ENCODE data around the gene POU2F1. TPM values are rescaled to one million over a fixed set of nuclear protein-coding genes. Genes with fewer than 3 reads are reported as not detected.

Gene POU2F1
- total and polyA plus RNA-seq, 9 donors = 3.9 to 24.6 (median 17.0) TPM

DNA sequence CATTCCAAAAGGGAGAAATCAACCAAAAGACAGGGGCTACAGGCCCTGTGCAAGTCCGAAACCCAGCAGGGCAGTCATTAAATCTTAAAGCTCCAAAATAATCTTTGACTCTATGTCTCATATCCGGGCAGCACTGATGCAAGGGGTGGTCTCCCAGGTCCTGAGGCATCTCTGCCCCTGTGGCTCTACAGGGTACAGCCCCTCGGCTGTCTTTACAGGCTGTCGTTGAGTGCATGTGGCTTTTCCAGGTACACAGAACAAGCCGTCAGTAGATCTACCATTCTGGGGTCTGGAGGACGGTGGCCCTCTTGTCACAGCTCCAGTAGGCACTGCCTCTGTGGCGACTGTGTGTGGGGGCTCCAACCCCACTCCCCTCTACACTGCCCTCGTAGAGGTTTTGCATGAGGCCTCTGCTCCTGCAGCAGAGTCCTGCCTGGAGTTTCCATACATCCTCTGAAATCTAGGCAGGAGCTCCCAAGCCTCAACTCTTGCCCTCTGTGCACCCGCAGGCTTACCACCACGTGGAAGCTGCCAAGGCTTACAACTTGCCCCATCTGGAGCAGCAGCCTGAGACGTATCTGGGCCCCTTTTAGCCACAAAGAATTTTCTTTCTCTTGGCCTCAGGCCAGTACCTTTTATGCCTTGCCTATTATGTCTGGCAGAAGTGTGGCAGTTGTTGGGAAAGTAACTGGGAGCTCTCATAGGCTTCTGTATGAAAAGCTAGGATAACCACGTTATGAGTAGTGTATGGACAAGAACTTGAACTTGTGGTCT lies 52.5 kb downstream of the POU2F1 start:
- Histone ChIP-seq H3K4me1 (ENCODE audit: insufficient read depth) (peaks cover 6% of the 10 kb centered on the region), H3K9me3 (no peaks in the 10 kb centered on the region), H3K27ac (no peak overlapping the region), H3K4me3 (no peak overlapping the region), H3K36me3 (no peaks in the 10 kb centered on the region), H3K27me3 (no peaks in the 10 kb centered on the region)
- DNase-seq = no peak
- WGBS, 3 donors = 74 to 76% (median 75%) methylated on average over 12 of the region's 12 CpGs
- TF ChIP-seq EP300 (IDR thresholded peaks at IDR 0.05) = no peak
- TF ChIP-seq POLR2A (IDR thresholded peaks at IDR 0.05) = no peak
- TF ChIP-seq, protein P1, sequence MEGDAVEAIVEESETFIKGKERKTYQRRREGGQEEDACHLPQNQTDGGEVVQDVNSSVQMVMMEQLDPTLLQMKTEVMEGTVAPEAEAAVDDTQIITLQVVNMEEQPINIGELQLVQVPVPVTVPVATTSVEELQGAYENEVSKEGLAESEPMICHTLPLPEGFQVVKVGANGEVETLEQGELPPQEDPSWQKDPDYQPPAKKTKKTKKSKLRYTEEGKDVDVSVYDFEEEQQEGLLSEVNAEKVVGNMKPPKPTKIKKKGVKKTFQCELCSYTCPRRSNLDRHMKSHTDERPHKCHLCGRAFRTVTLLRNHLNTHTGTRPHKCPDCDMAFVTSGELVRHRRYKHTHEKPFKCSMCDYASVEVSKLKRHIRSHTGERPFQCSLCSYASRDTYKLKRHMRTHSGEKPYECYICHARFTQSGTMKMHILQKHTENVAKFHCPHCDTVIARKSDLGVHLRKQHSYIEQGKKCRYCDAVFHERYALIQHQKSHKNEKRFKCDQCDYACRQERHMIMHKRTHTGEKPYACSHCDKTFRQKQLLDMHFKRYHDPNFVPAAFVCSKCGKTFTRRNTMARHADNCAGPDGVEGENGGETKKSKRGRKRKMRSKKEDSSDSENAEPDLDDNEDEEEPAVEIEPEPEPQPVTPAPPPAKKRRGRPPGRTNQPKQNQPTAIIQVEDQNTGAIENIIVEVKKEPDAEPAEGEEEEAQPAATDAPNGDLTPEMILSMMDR (IDR thresholded peaks at IDR 0.05) = no peak
- intact Hi-C loops (cut with DNase I) = loop anchor here in 1 of 4 donors (10.0 kb wide), 1 partner anchor 172 kb away; no protein-coding TSS in a partner anchor

DNA sequence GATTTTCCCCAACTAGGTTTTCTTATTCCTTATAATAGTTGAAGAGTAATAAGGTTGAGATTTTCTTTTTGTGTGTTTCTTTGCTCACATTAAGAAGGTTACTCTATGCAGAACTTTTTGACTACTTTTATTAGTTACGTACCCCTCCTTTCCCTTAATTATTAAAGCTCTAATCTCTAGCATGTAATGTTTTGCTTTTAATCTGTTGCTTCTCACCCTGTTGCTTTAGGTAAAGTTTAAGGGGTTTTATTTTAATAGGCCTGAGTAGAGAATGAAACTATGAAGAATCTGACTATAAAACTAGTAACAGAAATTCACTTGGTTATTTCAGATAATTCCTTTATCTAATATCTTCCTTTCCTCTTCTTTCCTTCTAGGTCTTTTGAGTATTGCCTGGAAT lies 53.4 kb downstream of the POU2F1 start:
- intact Hi-C loops (cut with DNase I) = loop anchor here in 1 of 4 donors (10.0 kb wide), 1 partner anchor 171 kb away; no protein-coding TSS in a partner anchor
- H3K36me3 ChIP-seq = no peaks in the 10 kb centered on the region
- H3K4me1 ChIP-seq (ENCODE audit: insufficient read depth) = peaks cover 6% of the 10 kb centered on the region
- no peak for DNase-seq
- WGBS, 3 donors = 85 to 92% (median 87%) methylated on average over 1 of the region's 1 CpG
- no peaks in the 10 kb centered on the region for H3K27me3 ChIP-seq
- H3K4me3 ChIP-seq = no peak overlapping the region
- no peaks in the 10 kb centered on the region for H3K9me3 ChIP-seq
- no peak overlapping the region for H3K27ac ChIP-seq
- TF ChIP-seq POLR2A (IDR thresholded peaks at IDR 0.05) (no peak), EP300 (IDR thresholded peaks at IDR 0.05) (no peak)
- TF ChIP-seq, protein P1 (IDR thresholded peaks at IDR 0.05) = no peak

DNA sequence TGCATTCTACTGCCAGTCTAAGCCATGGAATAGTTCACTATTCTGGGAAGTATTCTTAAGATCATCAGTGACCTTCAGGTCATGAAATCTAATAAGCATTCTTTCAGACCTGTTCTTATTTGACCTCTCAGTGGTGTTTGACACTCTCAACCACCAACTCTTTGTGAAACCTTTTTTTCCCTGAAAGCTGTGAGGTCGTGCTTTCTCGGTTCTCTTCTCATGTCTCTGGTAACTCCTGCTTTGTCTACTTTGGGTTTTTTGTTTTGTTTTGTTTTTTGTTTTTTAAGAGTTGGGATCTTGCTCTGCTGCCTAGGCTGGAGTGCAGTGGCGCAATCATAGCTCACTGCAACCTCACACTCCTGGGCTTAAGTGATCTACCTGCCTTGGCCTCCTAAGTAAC lies 56.3 kb downstream of the POU2F1 start:
- H3K27ac ChIP-seq = no peak overlapping the region
- intact Hi-C loops (cut with DNase I) = loop anchor here in 1 of 4 donors (10.0 kb wide), 1 partner anchor 168 kb away; no protein-coding TSS in a partner anchor
- peaks cover 4% of the 10 kb centered on the region for H3K4me1 ChIP-seq (ENCODE audit: insufficient read depth)
- H3K36me3 ChIP-seq = no peaks in the 10 kb centered on the region
- no peak for DNase-seq
- H3K4me3 ChIP-seq = no peak overlapping the region
- 95 to 98% (median 96%) methylated on average over 3 of the region's 3 CpGs for whole genome bisulfite sequencing, 3 donors
- H3K9me3 ChIP-seq = no peaks in the 10 kb centered on the region
- no peaks in the 10 kb centered on the region for H3K27me3 ChIP-seq
- TF ChIP-seq, protein P1 (IDR thresholded peaks at IDR 0.05) = no peak
- TF ChIP-seq POLR2A (IDR thresholded peaks at IDR 0.05) (no peak), EP300 (IDR thresholded peaks at IDR 0.05) (no peak)

DNA sequence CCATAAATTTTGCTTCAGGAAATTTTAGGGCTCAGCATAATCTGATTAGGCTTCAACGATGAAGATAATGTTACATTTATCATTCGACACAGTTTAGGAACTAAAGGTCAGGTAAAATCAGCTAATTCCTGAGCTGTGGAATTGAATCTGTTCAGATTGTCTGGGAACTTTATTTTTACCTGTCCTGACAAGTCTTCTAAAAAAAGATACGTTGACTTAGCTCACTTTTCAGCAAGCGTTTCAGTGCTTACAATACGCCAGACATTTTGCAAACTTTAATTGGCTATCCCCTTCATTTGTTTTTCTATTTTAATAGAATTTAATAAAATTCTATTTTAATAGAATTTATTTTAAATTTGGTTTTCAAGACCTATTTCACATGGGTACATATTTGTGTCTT lies 57.8 kb downstream of the POU2F1 start:
- H3K4me3 ChIP-seq = no peak overlapping the region
- 95 to 96% (median 96%) methylated on average over 5 of the region's 5 CpGs for WGBS, 3 donors
- H3K27me3 ChIP-seq = no peaks in the 10 kb centered on the region
- DNase-seq = no peak
- no peaks in the 10 kb centered on the region for H3K36me3 ChIP-seq
- H3K27ac ChIP-seq = no peak overlapping the region
- no peaks in the 10 kb centered on the region for H3K9me3 ChIP-seq
- intact Hi-C loops (cut with DNase I) = loop anchor here in 1 of 4 donors (10.0 kb wide), 1 partner anchor 166 kb away; no protein-coding TSS in a partner anchor
- TF ChIP-seq EP300 (IDR thresholded peaks at IDR 0.05) (no peak), POLR2A (IDR thresholded peaks at IDR 0.05) (no peak)
- TF ChIP-seq, protein P1 (IDR thresholded peaks at IDR 0.05) = no peak
- H3K4me1 ChIP-seq (ENCODE audit: insufficient read depth) = peaks cover 3% of the 10 kb centered on the region

Data from ovary (tissue), 9 donors.